GM23338 (cell line): ENCODE results near the gene GLCE. TPM values are rescaled to one million over a fixed set of nuclear protein-coding genes. Genes with fewer than 3 reads are reported as not detected.

ENCODE experiments used
- ATAC-seq: fragments of 200-7000 bp; cut with Tn5 transposase; 3 replicates; pipeline ENCODE4 v1.9.1; 2020
- DNase-seq: peaks from one replicate; pipeline ENCODE4 v3.0.0-alpha.2; 2015; ENCODE audit warnings: low spot score
- H2AFZ ChIP-seq: fragments of 200-600 bp; sonication (generic); 2 replicates; pipeline ENCODE4 v1.8.0; 2016; ENCODE audit warnings: antibody characterized with exemption, mild to moderate bottlenecking, moderate library complexity
- H3F3A ChIP-seq: fragments of 200-600 bp; sonication (generic); replicated peaks from 2 replicates; pipeline ENCODE4 v1.8.0; 2017; ENCODE audit warnings: antibody characterized with exemption, mixed run types, low read depth
- H3K27ac ChIP-seq: fragments of 200-600 bp; sonication (generic); 2 replicates; pipeline ENCODE4 v1.6.1; 2016; ENCODE audit warnings: low read depth
- H3K27me3 ChIP-seq: fragments of 200-600 bp; sonication (generic); 2 replicates; pipeline ENCODE4 v1.8.0; 2016; ENCODE audit warnings: mild to moderate bottlenecking, mixed run types, moderate library complexity; ENCODE audit not compliant: insufficient read depth
- H3K36me3 ChIP-seq: fragments of 200-600 bp; sonication (generic); 2 replicates; pipeline ENCODE4 v1.8.0; 2016; ENCODE audit warnings: mild to moderate bottlenecking; ENCODE audit not compliant: insufficient read depth
- H3K4me1 ChIP-seq: fragments of 200-600 bp; sonication (generic); 2 replicates; pipeline ENCODE4 v1.8.0; 2016; ENCODE audit warnings: mild to moderate bottlenecking, moderate library complexity; ENCODE audit not compliant: insufficient read depth
- H3K4me2 ChIP-seq: fragments of 200-600 bp; sonication (generic); 2 replicates; pipeline ENCODE4 v1.7.1; 2017; ENCODE audit warnings: mixed run types
- H3K4me3 ChIP-seq: fragments of 200-600 bp; sonication (generic); 2 replicates; pipeline ENCODE4 v1.6.1; 2016; ENCODE audit warnings: mixed run types
- H3K79me2 ChIP-seq: fragments of 200-600 bp; sonication (generic); replicated peaks from 2 replicates; pipeline ENCODE4 v1.8.0; 2017; ENCODE audit warnings: mild to moderate bottlenecking; ENCODE audit not compliant: insufficient read depth
- H3K9me2 ChIP-seq: fragments of 200-600 bp; sonication (generic); 2 replicates; pipeline ENCODE4 v1.8.0; 2017; ENCODE audit not compliant: insufficient read depth
- H4K20me1 ChIP-seq: fragments of 200-600 bp; sonication (generic); replicated peaks from 2 replicates; pipeline ENCODE4 v1.8.0; 2017; ENCODE audit warnings: mild to moderate bottlenecking; ENCODE audit not compliant: insufficient read depth
- H3K27ac Mint-ChIP-seq: 2 replicates; pipeline ENCODE4 v1.8.0; 2020; ENCODE audit warnings: inconsistent platforms, mild to moderate bottlenecking, moderate library complexity, mixed read lengths
- H3K27me3 Mint-ChIP-seq: 3 replicates; pipeline ENCODE4 v1.8.0; 2022; ENCODE audit warnings: low read depth, mild to moderate bottlenecking, moderate library complexity, mixed read lengths, inconsistent platforms; ENCODE audit not compliant: insufficient read depth, poor library complexity
- H3K36me3 Mint-ChIP-seq: 3 replicates; pipeline ENCODE4 v1.8.0; 2021; ENCODE audit warnings: low read depth, mild to moderate bottlenecking, inconsistent platforms, moderate library complexity, mixed read lengths
- H3K4me1 Mint-ChIP-seq: 3 replicates; pipeline ENCODE4 v1.8.0; 2020; ENCODE audit warnings: mild to moderate bottlenecking, inconsistent platforms, mixed read lengths
- H3K4me3 Mint-ChIP-seq: 3 replicates; pipeline ENCODE4 v1.8.0; 2021; ENCODE audit warnings: moderate library complexity, mild to moderate bottlenecking, inconsistent platforms, mixed read lengths
- H3K9me3 Mint-ChIP-seq: 3 replicates; pipeline ENCODE4 v1.8.0; 2020; ENCODE audit warnings: moderate library complexity, mild to moderate bottlenecking, inconsistent platforms, mixed read lengths
- CREB1 ChIP-seq: fragments of 250-450 bp; sonication (Bioruptor Pico); IDR thresholded peaks from 2 replicates; pipeline ENCODE4 v1.5.0; 2020; ENCODE audit warnings: low read depth, mild to moderate bottlenecking, moderate library complexity
- CTCF ChIP-seq, 2 experiments: fragments of 200-600 bp in 1 of 2; sonication (generic) in 1 of 2; conservative IDR thresholded peaks; 2 replicates each; pipeline versions ENCODE4 v1.5.1 to v1.6.1; 2016 to 2017; ENCODE audit warnings: antibody characterized with exemption in 2 of 2, low read depth in 2 of 2, mild to moderate bottlenecking in 2 of 2, moderate library complexity in 1 of 2
- ETS1 ChIP-seq: IDR thresholded peaks from 2 replicates; pipeline ENCODE4 v1.6.1; 2016; ENCODE audit warnings: antibody characterized with exemption
- EZH2 ChIP-seq: fragments of 200-600 bp; sonication (generic); IDR thresholded peaks from one replicate; pipeline ENCODE4 v1.8.0; 2017; ENCODE audit warnings: antibody characterized with exemption, mild to moderate bottlenecking, low read depth; ENCODE audit not compliant: unreplicated experiment
- EZH2phosphoT487 ChIP-seq: fragments of 200-600 bp; sonication (generic); IDR thresholded peaks from one replicate; pipeline ENCODE4 v1.8.1; 2018; ENCODE audit warnings: antibody characterized with exemption; ENCODE audit not compliant: unreplicated experiment
- JUNB ChIP-seq: IDR thresholded peaks from one replicate; pipeline ENCODE4 v1.6.1; 2016; ENCODE audit warnings: antibody characterized with exemption; ENCODE audit not compliant: unreplicated experiment
- NANOG ChIP-seq: IDR thresholded peaks from 2 replicates; pipeline ENCODE4 v1.6.1; 2016; ENCODE audit warnings: antibody characterized with exemption, borderline replicate concordance
- POLR2AphosphoS5 ChIP-seq: IDR thresholded peaks from 2 replicates; pipeline ENCODE4 v1.6.1; 2016; ENCODE audit warnings: antibody characterized with exemption, low read depth
- REST ChIP-seq: IDR thresholded peaks from one replicate; pipeline ENCODE4 v1.6.1; 2018; ENCODE audit warnings: antibody characterized with exemption; ENCODE audit not compliant: unreplicated experiment
- STAT1 ChIP-seq: IDR thresholded peaks from one replicate; pipeline ENCODE4 v1.6.1; 2016; ENCODE audit warnings: antibody characterized with exemption; ENCODE audit not compliant: unreplicated experiment
- ZNF114 ChIP-seq: fragments of 250-450 bp; sonication (Bioruptor Pico); IDR thresholded peaks from 2 replicates; pipeline ENCODE4 v1.5.0; 2020; ENCODE audit warnings: mild to moderate bottlenecking, moderate library complexity
- ZNF331 ChIP-seq: fragments of 250-450 bp; sonication (Bioruptor Pico); IDR thresholded peaks from 2 replicates; pipeline ENCODE4 v1.5.0; 2020; ENCODE audit warnings: low read depth, mild to moderate bottlenecking, moderate library complexity
- ZNF462 ChIP-seq: fragments of 250-450 bp; sonication (Bioruptor Pico); IDR thresholded peaks from 2 replicates; pipeline ENCODE4 v1.5.0; 2020; ENCODE audit warnings: mild to moderate bottlenecking, moderate library complexity
- polyA plus RNA-seq: library from polyadenylated mRNA; unstranded; fragments of >200 nt; fragmentation: Nextera tagmentation; extraction: Ambion mirVana; gene quantifications from 2 replicates; pipeline ENCODE4 v1.2.1, GENCODE V29; 2016
- total RNA-seq: library from RNA; depleted of rRNA; stranded (reverse); fragments of >200 nt; shearing (Covaris generic); gene quantifications from 2 replicates; pipeline ENCODE4 v1.2.3, GENCODE V29; 2014

Gene GLCE
- total and polyA plus RNA-seq, 2 experiments from 2014 or later, result 7.5 to 15.5 TPM

- ATAC-seq (no peak), DNase-seq (no peak)
- Histone ChIP-seq H3K4me1 (peaks cover 15% of the 10 kb centered on the region), H3K4me3 (no peak overlapping the region), H3K9me2 (no peaks in the 10 kb centered on the region), H3K4me2 (no peak overlapping the region), H3K27me3 (peaks cover 5% of the 10 kb centered on the region), H3K36me3 (no peaks in the 10 kb centered on the region), H3K27ac (no peak overlapping the region), H3F3A (no peaks in the 10 kb centered on the region), H4K20me1 (no peaks in the 10 kb centered on the region), H2AFZ (no peak overlapping the region), H3K79me2 (no peaks in the 10 kb centered on the region)
- no peak overlapping the region for H3K27ac Mint-ChIP-seq
- no peaks in the 10 kb centered on the region for H3K9me3 Mint-ChIP-seq
- H3K4me1 Mint-ChIP-seq, result peaks cover 42% of the 10 kb centered on the region
- H3K27me3 Mint-ChIP-seq, result peaks cover 5% of the 10 kb centered on the region
- H3K36me3 Mint-ChIP-seq, result no peaks in the 10 kb centered on the region
- TF ChIP-seq CREB1 (CRISPR knock-in tag), result no peak
- no peak for TF ChIP-seq ETS1
- TF ChIP-seq POLR2AphosphoS5, result no peak
- TF ChIP-seq STAT1, result no peak
- no peak for TF ChIP-seq CTCF (conservative IDR thresholded peaks at IDR 0.05; ENCODE audit: low read depth in 2 of 2)
- no peak for TF ChIP-seq EZH2phosphoT487
- no peak for TF ChIP-seq ZNF462
- no peak for TF ChIP-seq NANOG
- TF ChIP-seq EZH2, result no peak
- no peak for TF ChIP-seq ZNF331
- TF ChIP-seq REST, result no peak
- no peak for TF ChIP-seq ZNF114 (CRISPR knock-in tag)
- no peak for TF ChIP-seq JUNB
- H3K4me3 Mint-ChIP-seq, result no peak overlapping the region
These were observed 33.1 kb upstream of the GLCE start for GRCh38 chr15:69127306-69127705.
